GM13976 (cell line): ENCODE data around the gene TOB1.

Experiments
- DNase-seq: peaks from one replicate; pipeline ENCODE4 v3.0.0; 2012; ENCODE audit warnings: low spot score
- in situ Hi-C: fragments of 300-500 bp; cut with MboI; formaldehyde crosslinking; loops from one replicate; pipeline ENCODE4 v1.12.0; 2022; ENCODE audit warnings: low sequenced_read_pairs, mixed read lengths, inconsistent platforms; ENCODE audit not compliant: unreplicated experiment
- TF ChIP-seq, protein P1 (sequence below): IDR thresholded peaks from 2 replicates; pipeline ENCODE4 v1.5.1; 2012; ENCODE audit warnings: borderline replicate concordance, mild to moderate bottlenecking; ENCODE audit not compliant: insufficient read depth; ENCODE audit errors: extremely low read depth, missing control alignments, control extremely low read depth

Gene TOB1

DNA sequence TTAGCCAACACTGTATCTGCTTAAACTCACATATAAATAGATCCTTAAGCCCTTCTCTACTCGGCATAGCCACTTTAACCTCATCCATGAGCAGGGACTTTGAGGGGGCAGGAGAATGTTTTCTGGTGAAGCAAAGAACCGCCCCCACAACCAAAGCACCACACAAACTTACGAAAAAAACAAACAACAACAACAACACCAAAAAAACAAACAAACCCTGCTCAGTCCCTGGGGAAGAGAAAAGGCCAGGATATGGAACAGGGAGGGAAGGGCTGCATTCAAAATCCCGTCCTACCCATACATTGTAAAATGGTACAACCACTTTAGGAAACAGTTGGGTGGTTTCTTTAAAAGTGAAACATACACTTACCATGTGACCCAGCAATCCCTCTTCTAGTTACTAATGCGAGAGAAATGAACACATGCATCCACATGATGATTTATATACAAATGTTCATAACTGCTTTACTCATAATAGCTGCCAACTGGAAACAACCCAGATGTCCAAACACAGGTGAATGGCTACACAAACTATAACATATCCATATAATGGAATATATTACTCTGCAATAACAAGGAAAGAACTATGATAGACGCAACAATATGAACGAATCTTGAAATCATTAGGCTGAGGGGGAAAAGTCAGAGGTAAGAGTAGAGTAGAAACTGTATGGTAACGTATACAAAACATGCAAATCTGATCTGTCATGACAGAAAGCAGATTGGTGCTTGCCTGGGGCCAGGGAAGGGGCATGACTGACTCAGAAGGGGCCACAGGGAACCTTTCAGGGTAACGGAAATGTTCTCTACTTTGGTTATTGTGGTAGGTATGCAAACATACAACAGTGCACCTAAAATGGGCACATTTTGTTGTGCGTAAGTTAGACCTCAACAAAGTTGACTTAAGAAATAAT is 37.7 kb upstream of the TOB1 start:
- TF ChIP-seq, protein P1, sequence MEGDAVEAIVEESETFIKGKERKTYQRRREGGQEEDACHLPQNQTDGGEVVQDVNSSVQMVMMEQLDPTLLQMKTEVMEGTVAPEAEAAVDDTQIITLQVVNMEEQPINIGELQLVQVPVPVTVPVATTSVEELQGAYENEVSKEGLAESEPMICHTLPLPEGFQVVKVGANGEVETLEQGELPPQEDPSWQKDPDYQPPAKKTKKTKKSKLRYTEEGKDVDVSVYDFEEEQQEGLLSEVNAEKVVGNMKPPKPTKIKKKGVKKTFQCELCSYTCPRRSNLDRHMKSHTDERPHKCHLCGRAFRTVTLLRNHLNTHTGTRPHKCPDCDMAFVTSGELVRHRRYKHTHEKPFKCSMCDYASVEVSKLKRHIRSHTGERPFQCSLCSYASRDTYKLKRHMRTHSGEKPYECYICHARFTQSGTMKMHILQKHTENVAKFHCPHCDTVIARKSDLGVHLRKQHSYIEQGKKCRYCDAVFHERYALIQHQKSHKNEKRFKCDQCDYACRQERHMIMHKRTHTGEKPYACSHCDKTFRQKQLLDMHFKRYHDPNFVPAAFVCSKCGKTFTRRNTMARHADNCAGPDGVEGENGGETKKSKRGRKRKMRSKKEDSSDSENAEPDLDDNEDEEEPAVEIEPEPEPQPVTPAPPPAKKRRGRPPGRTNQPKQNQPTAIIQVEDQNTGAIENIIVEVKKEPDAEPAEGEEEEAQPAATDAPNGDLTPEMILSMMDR: no peak
- in situ Hi-C loops: no loop called here
- DNase-seq: no peak

DNA sequence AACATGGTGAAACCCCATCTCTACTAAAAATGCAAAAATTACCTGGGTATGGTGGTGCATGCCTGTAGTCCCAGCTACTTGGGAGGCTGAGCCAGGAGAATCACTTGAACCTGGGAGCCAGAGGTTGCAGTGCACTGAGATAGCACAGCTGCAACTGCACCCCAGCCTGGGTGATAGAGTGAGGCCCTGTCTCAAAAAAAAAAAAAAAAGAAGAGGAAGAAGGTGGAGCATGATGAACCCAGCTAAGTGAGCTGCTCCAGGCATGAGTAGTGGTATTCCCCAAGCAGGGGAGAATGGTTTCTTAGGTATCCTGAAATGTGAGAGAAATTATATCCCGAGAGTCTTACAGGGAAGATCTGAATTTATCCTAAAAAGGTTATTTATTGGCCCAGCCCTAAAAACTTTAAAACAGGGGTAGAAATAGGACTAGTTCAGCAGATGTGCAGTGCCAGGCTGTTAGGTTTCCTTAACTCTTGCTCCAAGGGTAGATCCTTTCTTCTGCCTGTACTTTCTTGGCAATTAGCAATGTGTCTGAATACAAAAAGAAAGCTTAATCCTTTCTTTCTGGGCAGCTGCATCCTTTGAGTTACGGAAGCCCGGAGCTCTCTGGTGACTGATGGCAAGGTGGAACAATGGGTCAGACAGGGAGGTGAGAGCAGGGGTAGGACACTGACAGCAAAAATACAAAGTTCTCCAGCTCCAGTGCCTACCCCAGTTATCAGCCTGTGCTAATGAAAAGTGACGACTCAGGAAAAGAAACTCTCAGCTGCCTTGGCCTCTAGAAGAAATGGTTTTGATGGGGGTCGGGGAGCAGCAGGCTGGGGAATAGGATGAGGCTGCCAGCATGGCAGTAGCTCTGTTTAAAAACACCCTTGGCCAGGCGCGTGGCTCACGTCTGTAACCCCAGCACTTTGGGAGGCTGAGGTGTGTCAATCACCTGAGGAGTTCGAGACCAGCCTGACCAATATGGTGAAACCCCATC is 36.5 kb upstream of the TOB1 start:
- no peak for DNase-seq
- in situ Hi-C loops: no loop called here

GRCh38 chr17:50900383-50900892 is 34.3 kb upstream of the TOB1 start:
- TF ChIP-seq, protein P1: no peak
- no peak for DNase-seq
- in situ Hi-C loops: no loop called here

More for the DNA sequence above, 36.5 kb upstream of the TOB1 start:
- TF ChIP-seq, protein P1: no peak

DNA sequence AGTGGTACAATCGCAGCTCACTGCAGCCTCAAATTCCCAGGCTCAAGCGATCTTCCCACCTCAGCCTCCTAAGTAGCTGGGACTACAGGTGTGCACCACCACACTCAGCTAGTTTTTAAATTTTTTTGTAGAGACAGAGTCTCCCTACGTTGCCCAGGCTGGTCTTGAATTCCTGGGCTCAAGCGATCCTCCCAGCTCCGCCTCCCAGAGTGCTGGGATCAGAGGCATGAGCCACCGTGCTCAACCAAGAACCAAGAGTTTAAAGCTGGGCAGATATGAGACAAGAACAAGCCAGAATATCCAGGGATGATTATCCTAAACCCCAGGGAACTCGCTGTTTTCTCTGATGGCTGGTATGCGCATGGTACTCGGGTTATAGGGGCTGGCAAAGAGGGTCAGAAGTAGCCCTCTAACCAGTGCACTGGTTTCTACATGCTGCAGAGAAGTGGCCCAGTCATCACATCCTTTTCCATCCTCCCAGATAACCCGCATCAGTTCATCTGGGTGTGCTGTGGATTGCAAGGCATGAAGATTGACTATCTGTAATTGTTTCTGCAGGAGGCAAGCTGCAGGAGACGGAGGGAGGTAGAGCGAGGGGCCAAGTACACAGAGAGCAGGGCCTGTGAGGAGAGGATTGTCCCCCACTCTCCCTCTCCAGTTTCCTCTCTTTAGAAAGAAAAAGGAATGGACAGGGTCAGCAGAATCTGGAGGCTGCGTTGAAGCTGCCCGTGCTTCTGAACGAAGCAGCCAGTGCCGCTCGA is 33.6 kb upstream of the TOB1 start:
- no peak for DNase-seq
- TF ChIP-seq, protein P1: no peak
- in situ Hi-C loops: no loop called here

- in situ Hi-C loops: no loop called here
Observed at GRCh38 chr17:50899005-50899460, 32.9 kb upstream of the TOB1 start.

More at GRCh38 chr17:50899005-50899460, 32.9 kb upstream of the TOB1 start:
- no peak for DNase-seq
- TF ChIP-seq, protein P1: no peak
